Activated naive CD4-positive, alpha-beta T cell (primary cell): ENCODE results near the gene ACHE.

Source experiments
- DNase-seq, 4 experiments: peaks; one replicate each; lab custom pipeline; 2025; lab: John Stamatoyannopoulos, UW

The ACHE gene

DNA sequence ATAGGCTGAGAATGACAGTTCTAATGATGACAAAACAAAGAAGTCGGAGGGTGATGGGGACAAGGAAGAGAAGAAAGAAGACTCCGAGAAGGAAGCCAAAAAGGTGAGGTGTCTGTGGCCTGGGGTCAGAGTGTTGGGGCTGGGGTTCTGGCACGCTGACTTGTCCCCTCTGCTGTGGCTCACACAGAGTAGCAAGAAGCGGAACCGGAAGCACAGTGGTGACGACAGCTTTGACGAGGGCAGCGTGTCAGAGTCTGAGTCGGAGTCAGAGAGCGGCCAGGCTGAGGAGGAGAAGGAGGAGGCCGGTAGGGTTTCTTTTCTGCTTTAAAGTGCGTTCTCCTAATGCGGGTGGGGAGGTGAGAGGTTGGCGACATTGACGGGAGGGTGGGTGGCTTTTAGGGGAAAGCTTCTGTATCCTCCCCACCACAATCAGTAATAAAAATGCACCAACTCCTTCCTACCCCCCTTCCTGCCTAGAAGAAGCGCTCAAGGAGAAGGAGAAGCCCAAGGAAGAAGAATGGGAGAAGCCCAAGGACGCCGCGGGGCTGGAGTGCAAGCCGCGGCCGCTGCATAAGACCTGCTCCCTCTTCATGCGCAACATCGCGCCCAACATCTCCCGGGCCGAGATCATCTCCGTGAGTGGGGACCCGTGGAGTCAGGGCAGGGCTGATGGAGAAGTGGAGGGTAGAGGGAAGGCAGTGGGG lies 10.8 kb downstream of the ACHE start:
- no peak for DNase-seq

- DNase-seq, result no peak
Measured at GRCh38 chr7:100882785-100883526, 12.7 kb downstream of the ACHE start.

- DNase-seq, result no peak
Measured at GRCh38 chr7:100882201-100882600, 13.5 kb downstream of the ACHE start.

- no peak for DNase-seq
Measured at GRCh38 chr7:100881136-100881535, 14.6 kb downstream of the ACHE start.

DNA sequence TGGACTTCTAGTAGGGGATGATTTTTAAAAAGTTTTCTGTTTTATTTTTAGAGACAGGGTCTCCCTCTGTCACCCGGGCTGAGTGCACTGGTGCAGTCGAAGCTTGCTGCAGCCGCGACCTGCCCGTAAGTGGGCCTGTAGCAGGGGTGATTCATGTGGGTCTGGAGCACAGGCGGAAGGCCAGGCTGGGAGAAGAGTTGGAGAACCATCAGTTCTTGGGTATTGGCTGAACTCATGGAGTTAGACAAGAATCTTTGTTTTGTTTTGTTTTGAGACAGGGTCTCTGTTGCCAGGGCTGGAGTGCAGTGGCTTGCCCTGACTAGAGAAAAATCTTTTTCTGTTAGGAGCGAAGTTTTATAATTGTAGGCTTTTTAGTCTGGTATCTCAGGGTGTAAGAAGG lies 15.0 kb downstream of the ACHE start:
- DNase-seq, result no peak

- DNase-seq, result no peak
Measured at GRCh38 chr7:100879685-100880261, 15.9 kb downstream of the ACHE start.

DNA sequence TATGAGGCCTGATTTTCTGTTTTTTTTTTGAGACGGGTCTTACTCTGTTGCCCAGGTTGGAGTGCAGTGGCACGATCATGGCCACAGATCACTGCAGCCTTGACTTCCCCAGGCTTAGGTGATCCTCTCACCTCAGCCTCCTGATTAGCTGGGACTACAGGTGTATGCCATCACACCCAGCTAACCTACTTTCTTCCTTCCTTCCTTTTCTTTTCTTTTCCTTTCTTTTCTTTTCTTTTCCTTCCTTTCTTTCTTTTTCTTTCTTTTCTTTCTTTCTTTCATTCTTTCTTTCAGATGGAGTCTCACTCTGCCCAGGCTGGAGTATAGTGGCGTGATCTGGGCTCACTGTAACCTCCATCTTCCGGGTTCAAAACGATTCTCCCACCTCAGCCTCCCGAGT lies 17.0 kb downstream of the ACHE start:
- no peak for DNase-seq

GRCh38 chr7:100878013-100878412 lies 17.7 kb downstream of the ACHE start:
- no peak for DNase-seq

DNA sequence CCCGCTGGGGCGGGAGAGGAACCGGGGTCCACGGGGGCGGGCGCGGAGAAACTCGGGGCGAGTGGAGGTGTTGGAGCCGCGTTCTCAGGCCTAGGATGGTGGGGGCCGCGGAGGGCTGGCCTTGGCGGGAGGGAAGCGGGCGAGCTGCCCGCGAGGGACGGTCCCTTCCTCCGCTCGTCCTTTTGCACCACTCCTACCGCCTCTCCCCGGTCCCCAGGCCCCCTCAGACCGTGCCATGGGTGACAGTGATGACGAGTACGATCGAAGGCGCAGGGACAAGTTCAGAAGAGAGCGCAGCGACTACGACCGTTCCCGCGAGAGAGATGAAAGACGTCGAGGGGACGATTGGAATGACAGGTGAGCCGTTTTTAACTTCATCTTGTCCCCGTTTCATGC lies 20.3 kb downstream of the ACHE start:
- DNase-seq, result peak in 2 of 4 experiments; percentile 40 to 58

- peak; percentile 95 to 98 (median 96) for DNase-seq
Measured at GRCh38 chr7:100874577-100875355, 20.9 kb downstream of the ACHE start, which contains the start of gene SRRT. TSS of gene SRRT (plus strand) at chr7:100875103. CDS start at chr7:100875591, 488 bp downstream.

DNA sequence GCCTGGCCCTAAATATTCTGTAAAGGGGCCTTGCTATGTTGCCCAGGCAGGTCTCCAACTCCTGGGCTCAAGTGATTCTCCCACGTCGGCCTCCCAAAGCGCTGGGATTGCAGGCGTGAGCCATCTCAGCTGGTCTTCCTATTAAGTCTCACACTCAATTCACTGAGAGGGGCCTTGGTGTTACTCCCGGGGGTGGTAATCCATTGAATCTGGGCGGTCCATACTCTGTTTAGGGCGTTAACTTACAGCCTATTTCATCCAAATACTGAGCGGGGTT lies 21.4 kb downstream of the ACHE start:
- no peak for DNase-seq

GRCh38 chr7:100873599-100874299 lies 21.9 kb downstream of the ACHE start:
- DNase-seq, result no peak

GRCh38 chr7:100867776-100868485 lies 27.8 kb downstream of the ACHE start:
- DNase-seq, result no peak

DNA sequence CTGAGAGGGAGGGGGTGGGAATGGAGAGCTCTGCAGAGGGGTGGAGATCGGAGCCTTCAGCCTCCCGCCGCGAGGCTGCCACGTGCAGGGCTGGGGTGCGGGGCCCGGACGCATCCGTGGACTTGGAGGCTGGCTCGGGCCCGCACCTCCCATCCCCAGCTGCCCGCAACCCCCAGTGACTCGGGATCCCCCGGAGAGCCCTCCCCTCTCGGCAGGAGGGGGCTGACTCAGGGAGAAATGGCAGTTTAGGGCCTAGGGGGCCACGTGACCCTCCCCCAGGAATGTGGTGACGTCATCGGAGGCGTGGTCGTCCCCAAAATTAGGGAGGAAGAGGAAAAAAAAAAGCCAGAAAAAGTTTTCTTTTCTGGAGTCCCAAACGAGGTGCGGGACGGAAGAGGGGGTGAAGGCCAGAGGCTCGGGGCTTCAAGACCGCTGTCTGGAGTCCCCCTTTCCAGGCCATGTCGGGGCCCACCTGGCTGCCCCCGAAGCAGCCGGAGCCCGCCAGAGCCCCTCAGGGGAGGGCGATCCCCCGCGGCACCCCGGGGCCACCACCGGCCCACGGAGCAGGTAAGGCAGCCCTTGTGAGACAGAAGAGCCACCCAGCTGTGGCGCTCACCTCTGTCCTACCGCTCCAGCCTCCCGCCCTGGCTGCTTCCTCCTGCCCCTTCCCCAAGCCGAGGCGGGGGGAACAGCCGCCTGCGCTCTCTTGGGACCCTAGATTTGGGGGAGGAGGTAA lies 28.5 kb downstream of the ACHE start, which contains the start of gene TRIP6:
Gene TRIP6 (plus strand): TSS at position 348 of the 736 bp plus-strand sequence. CDS start 111 bp downstream, at position 459.
- peak in 3 of 4 experiments; percentile 20 to 34 (median 22) for DNase-seq

GRCh38 chr7:100866729-100867039 lies 29.0 kb downstream of the ACHE start:
- DNase-seq, result no peak

DNA sequence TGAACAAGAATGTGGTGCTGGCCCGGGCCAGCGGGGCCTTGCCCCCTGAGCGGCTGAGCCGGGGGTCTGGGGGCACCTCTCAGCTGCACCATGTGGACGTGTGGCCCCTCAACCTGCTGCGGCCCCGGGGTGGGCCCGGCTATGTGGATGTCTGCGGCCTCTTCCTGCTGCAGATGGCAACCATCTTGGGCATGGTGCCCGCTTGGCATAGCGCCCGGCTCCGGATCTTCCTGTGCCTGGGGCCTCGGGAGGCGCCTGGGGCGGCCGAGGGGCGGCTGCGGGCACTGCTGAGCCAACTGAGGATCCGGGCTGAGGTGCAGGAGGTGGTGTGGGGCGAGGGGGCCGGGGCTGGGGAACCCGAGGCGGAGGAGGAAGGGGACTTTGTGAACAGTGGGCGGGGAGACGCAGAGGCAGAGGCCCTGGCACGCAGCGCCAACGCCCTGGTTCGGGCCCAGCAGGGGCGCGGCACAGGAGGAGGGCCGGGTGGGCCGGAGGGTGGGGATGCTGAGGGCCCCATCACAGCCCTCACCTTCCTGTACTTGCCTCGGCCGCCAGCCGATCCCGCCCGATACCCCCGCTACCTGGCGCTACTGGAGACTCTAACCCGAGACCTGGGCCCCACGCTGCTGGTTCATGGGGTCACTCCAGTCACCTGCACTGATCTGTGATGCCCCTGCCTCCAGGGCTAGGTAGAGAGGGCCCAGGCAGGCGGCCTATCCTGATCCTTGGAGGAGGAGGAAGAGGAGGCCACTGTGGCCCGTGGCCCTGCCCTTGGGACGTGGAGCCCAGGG lies 29.6 kb downstream of the ACHE start:
- DNase-seq, result peak in 1 of 4 experiments; percentile 51

GRCh38 chr7:100865372-100865911 lies 30.2 kb downstream of the ACHE start:
- DNase-seq, result no peak

GRCh38 chr7:100864263-100864845 lies 31.3 kb downstream of the ACHE start:
- DNase-seq, result no peak

- DNase-seq, result no peak
Measured at GRCh38 chr7:100863406-100863950, 32.2 kb downstream of the ACHE start.
